Measurements from ENCODE around the gene RSRP1. TPM values are rescaled to one million over a fixed set of nuclear protein-coding genes. Genes with fewer than 3 reads are reported as not detected.
"Not testable (repeated sequence)": the region's sequence is repeated elsewhere in the genome, so short reads cannot be mapped to it uniquely, and the experiment has no call there.

Gene RSRP1, protein sequence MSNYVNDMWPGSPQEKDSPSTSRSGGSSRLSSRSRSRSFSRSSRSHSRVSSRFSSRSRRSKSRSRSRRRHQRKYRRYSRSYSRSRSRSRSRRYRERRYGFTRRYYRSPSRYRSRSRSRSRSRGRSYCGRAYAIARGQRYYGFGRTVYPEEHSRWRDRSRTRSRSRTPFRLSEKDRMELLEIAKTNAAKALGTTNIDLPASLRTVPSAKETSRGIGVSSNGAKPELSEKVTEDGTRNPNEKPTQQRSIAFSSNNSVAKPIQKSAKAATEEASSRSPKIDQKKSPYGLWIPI
- polyA plus RNA-seq (23.4 to 71.2 TPM (median 47.6 TPM) in 3 replicates), polyA minus RNA-seq (12.7 to 51.5 TPM (median 35.9 TPM) in 3 replicates)
- polyA plus RNA-seq (2011; ENCODE audit: low read depth), result 222 TPM
- 4.1 and 6.7 TPM in 2 replicates for polyA plus RNA-seq (2011; cell fraction: cytosol; rRNA removed)
- polyA plus RNA-seq (2011; cell fraction: nucleus; rRNA removed), result 195 and 236 TPM in 2 replicates
- polyA plus RNA-seq (2012; ENCODE audit: low replicate concordance), result 16.6 and 73.3 TPM in 2 replicates
- 12.3 TPM for polyA minus RNA-seq (2011; cell fraction: cytosol; rRNA and poly(A)+ RNA removed)
- 71.4 and 90.7 TPM in 2 replicates for polyA minus RNA-seq (2011; cell fraction: nucleus; rRNA and poly(A)+ RNA removed)

DNA sequence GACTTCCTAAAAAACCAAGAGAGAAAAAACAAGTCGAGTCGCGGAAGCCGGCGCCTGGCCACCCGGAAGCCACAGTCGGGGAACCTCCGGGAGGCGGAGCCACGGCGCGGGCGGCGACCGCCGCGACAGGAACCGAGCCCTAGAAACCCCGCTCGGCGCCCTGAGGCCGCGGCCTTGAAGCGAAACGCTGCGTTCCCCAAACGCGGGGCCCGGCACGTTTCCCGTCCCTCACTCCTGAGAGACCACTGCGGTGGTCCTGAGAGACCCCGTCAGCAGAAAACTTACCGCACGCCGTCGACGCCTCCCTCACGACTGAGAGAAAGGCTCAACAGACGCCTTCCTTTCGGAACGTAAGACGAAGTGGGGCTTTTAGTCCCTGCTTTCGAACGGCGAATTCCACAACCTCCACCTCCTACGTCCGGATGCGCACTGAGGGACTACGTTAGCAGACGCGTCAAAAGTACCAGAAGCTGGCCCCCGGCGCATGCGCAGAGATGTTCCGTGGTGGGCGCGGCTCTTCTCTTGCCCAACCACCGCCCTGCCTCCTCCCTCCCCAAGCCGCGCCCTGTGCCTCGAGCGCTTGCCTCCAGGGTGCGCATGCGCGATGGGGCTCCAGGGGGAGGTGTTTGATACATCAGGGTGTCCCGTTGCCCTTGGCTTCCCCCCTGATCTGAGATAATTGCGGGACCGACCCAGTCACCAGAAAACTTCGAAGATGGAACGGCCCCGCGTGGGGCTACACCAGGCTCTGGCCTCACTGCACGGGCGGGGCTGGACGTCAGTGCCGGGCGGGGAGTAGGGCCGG, at the start of gene RSRP1:
Gene RSRP1, minus strand, starts transcription at position 431 of the 805 bp plus-strand sequence. CDS start 491 bp downstream, outside the sequence.
- peaks cover 32% of the 10 kb centered on the region for H3K79me2 ChIP-seq (ENCODE audit: control insufficient read depth, insufficient read depth, low read length)
- H3K4me1 ChIP-seq (ENCODE audit: control insufficient read depth, extremely low read depth, insufficient read depth, low read length), result peaks cover 14% of the 10 kb centered on the region
- H3K27ac ChIP-seq (ENCODE audit: control insufficient read depth, insufficient read depth, low read length), result peak within 1 kb of the TSS; percentile 93
- H3K9me3 ChIP-seq (ENCODE audit: control insufficient read depth, low read depth, low read length), result no peaks in the 10 kb centered on the region
- TF ChIP-seq, protein P1, sequence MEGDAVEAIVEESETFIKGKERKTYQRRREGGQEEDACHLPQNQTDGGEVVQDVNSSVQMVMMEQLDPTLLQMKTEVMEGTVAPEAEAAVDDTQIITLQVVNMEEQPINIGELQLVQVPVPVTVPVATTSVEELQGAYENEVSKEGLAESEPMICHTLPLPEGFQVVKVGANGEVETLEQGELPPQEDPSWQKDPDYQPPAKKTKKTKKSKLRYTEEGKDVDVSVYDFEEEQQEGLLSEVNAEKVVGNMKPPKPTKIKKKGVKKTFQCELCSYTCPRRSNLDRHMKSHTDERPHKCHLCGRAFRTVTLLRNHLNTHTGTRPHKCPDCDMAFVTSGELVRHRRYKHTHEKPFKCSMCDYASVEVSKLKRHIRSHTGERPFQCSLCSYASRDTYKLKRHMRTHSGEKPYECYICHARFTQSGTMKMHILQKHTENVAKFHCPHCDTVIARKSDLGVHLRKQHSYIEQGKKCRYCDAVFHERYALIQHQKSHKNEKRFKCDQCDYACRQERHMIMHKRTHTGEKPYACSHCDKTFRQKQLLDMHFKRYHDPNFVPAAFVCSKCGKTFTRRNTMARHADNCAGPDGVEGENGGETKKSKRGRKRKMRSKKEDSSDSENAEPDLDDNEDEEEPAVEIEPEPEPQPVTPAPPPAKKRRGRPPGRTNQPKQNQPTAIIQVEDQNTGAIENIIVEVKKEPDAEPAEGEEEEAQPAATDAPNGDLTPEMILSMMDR (optimal IDR thresholded peaks at IDR 0.05 in 1 of 3, IDR thresholded peaks at IDR 0.05 in 1 of 3, conservative IDR thresholded peaks at IDR 0.05 in 1 of 3; ENCODE audit: extremely low read depth in 1 of 3, insufficient read depth in 2 of 3, low read length in 3 of 3), result no peak
- no peak for TF ChIP-seq EZH2 (IDR thresholded peaks at IDR 0.05; ENCODE audit: low read length)
- no peaks in the 10 kb centered on the region for H3K27me3 ChIP-seq (ENCODE audit: control insufficient read depth, extremely low read depth, insufficient read depth, low read length)
- peaks cover 14 to 26% of the 10 kb centered on the region in 2 experiments for H3K36me3 ChIP-seq (ENCODE audit: control insufficient read depth in 2 of 2, extremely low read depth in 1 of 2, insufficient read depth in 2 of 2, low read length in 2 of 2)
- H4K20me1 ChIP-seq (ENCODE audit: control insufficient read depth, extremely low read depth, insufficient read depth, low read length), result peaks cover 12% of the 10 kb centered on the region
- FAIRE-seq, result no peak
- H3K4me3 ChIP-seq (ENCODE audit: control insufficient read depth in 2 of 3, extremely low read depth in 1 of 3, insufficient read depth in 2 of 3, low read depth in 1 of 3, low read length in 3 of 3), result peak within 1 kb of the TSS; percentile 77 to 100 (median 97)
- H3K9me1 ChIP-seq (ENCODE audit: control insufficient read depth, extremely low read depth, insufficient read depth, low read length), result no peaks in the 10 kb centered on the region
- H3K4me2 ChIP-seq (ENCODE audit: control insufficient read depth, extremely low read depth, insufficient read depth, low read depth, low read length), result peak within 1 kb of the TSS; percentile 95
- peak within 1 kb of the TSS; percentile 97 for H3K9ac ChIP-seq (ENCODE audit: control insufficient read depth, extremely low read depth, insufficient read depth, low read length)
- peak within 1 kb of the TSS; percentile 91 for H2AFZ ChIP-seq (ENCODE audit: control insufficient read depth, low read length)
- DNase-seq (ENCODE audit: low read depth, low spot score), result peak; percentile 95
- dilution Hi-C loops (cut with MboI; ENCODE audit: extremely low pct_ligation_motif_present, low sequenced_read_pairs), result no loop called here

DNA sequence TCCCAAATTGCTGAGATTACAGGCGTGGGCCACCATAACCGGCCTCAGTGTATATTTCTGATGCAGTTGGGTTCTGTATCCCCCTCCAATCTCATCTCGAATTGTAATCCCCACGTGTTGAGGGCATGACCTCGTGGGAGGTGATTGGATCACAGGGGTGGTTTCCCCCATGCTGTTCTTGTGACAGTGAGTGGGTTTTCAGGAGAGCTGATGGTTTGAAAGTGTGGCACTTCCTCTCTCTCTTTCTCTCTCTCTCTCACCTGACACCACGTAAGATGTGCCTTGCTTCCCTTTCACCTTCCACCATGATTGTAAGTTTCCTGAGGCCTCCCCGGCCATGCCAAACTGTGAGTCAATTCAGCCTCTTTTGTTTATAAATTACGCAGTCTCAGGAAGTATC, 49.2 kb upstream of the RSRP1 start:
- FAIRE-seq; H3K27ac ChIP-seq (ENCODE audit: control insufficient read depth, insufficient read depth, low read length); H3K4me2 ChIP-seq (ENCODE audit: control insufficient read depth, extremely low read depth, insufficient read depth, low read depth, low read length); H3K4me1 ChIP-seq (ENCODE audit: control insufficient read depth, extremely low read depth, insufficient read depth, low read length); H3K79me2 ChIP-seq (ENCODE audit: control insufficient read depth, insufficient read depth, low read length); H3K27me3 ChIP-seq (ENCODE audit: control insufficient read depth, extremely low read depth, insufficient read depth, low read length); H4K20me1 ChIP-seq (ENCODE audit: control insufficient read depth, extremely low read depth, insufficient read depth, low read length); H3K9me3 ChIP-seq (ENCODE audit: control insufficient read depth, low read depth, low read length); H3K9me1 ChIP-seq (ENCODE audit: control insufficient read depth, extremely low read depth, insufficient read depth, low read length); H3K36me3 ChIP-seq (ENCODE audit: control insufficient read depth in 2 of 2, extremely low read depth in 1 of 2, insufficient read depth in 2 of 2, low read length in 2 of 2); H2AFZ ChIP-seq (ENCODE audit: control insufficient read depth, low read length); H3K9ac ChIP-seq (ENCODE audit: control insufficient read depth, extremely low read depth, insufficient read depth, low read length); dilution Hi-C loops (cut with MboI; ENCODE audit: extremely low pct_ligation_motif_present, low sequenced_read_pairs); DNase-seq (ENCODE audit: low read depth, low spot score); H3K4me3 ChIP-seq (ENCODE audit: control insufficient read depth in 2 of 3, extremely low read depth in 1 of 3, insufficient read depth in 2 of 3, low read depth in 1 of 3, low read length in 3 of 3): not testable (repeated sequence)

DNA sequence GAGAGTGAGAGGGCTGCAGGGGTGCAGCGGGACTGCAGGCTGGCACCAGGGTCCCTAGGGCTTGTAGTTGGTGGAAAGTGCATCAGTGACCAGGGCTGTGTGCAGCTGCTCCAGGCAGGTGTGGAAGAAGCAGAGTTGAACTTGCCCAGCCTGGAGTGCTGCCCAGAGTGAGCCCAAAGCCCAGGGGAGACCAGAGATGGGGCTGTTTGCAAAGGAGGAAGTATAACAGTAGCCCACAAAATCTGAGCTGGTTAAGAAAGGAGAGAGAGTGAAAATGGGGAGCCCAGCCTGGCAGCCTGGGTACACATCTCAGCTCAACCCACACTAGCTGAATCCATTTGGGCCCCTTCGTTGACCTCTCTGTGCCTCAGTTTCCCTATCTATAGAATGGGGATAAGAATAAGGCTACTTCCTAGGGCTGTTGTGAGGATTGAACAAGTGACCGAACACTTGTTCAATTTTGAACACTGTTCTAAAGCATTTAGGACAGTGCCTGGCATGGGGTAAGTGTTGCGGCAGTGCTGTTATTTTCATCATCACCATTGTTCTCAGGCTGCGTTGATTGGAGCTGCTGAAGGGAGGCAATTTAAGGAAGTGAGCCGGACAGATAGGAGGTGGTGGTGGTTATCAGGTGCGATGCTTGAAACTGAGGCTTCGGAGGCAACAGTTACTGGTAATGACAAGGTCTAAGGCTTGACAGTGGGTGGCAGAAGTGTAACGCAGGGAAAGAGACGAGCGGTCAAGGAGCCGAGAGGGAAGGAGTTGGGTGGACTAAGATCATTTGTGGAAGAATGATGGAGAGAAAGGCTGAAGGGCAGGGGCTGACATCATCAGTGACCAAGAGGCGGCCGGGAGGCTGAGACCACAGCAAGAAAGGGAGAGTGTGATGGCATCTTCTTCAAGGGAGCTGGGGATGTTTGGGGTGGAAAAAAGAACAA, 47.9 kb upstream of the RSRP1 start:
- H3K9me3 ChIP-seq (ENCODE audit: control insufficient read depth, low read depth, low read length); H3K9ac ChIP-seq (ENCODE audit: control insufficient read depth, extremely low read depth, insufficient read depth, low read length); H3K36me3 ChIP-seq (ENCODE audit: control insufficient read depth in 2 of 2, extremely low read depth in 1 of 2, insufficient read depth in 2 of 2, low read length in 2 of 2); H4K20me1 ChIP-seq (ENCODE audit: control insufficient read depth, extremely low read depth, insufficient read depth, low read length); H3K4me1 ChIP-seq (ENCODE audit: control insufficient read depth, extremely low read depth, insufficient read depth, low read length); H3K27me3 ChIP-seq (ENCODE audit: control insufficient read depth, extremely low read depth, insufficient read depth, low read length); dilution Hi-C loops (cut with MboI; ENCODE audit: extremely low pct_ligation_motif_present, low sequenced_read_pairs); H2AFZ ChIP-seq (ENCODE audit: control insufficient read depth, low read length); DNase-seq (ENCODE audit: low read depth, low spot score); H3K79me2 ChIP-seq (ENCODE audit: control insufficient read depth, insufficient read depth, low read length); H3K27ac ChIP-seq (ENCODE audit: control insufficient read depth, insufficient read depth, low read length); FAIRE-seq; H3K4me3 ChIP-seq (ENCODE audit: control insufficient read depth in 2 of 3, extremely low read depth in 1 of 3, insufficient read depth in 2 of 3, low read depth in 1 of 3, low read length in 3 of 3); H3K9me1 ChIP-seq (ENCODE audit: control insufficient read depth, extremely low read depth, insufficient read depth, low read length); H3K4me2 ChIP-seq (ENCODE audit: control insufficient read depth, extremely low read depth, insufficient read depth, low read depth, low read length): not testable (repeated sequence)
